Measurements from ENCODE around the gene CACNG1. TPM values are rescaled to one million over a fixed set of nuclear protein-coding genes. Genes with fewer than 3 reads are reported as not detected.

Gene CACNG1
- total RNA-seq, 4 donors from 2014 or later = not detected

DNA sequence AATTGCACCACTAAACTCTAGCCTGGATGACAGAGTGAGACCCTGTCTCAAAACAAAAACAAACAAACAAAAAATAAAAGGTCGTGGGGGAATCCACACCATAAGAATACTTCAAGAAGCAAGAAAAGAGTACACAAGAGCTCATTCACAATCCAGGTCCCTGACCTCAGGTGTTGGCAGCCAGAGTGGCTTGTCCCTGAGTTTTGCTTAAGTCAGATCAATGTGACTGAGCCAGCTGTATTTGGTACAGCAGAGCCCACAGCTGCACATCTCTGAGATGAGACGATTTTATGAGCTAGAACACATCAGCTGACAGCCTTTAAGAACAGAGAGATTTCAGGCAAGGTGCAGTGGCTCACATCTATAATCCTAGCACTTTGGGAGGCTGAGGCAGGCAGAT, 22.4 kb downstream of the CACNG1 start:
- H3K27ac ChIP-seq = no peak overlapping the region
- no peaks in the 10 kb centered on the region for H3K36me3 ChIP-seq
- H3K27me3 ChIP-seq = no peaks in the 10 kb centered on the region
- H3K9me3 ChIP-seq = no peaks in the 10 kb centered on the region
- no peak for DNase-seq
- in situ Hi-C loops (cut with MboI; ENCODE audit: low pct_ligation_motif_present in 1 of 4, low pct_unique_long_range_greater_than_20kb in 1 of 4, low sequenced_read_pairs in 3 of 4) = no loop called here
- no peak overlapping the region for H3K4me3 ChIP-seq
- no peak for TF ChIP-seq POLR2AphosphoS5 (IDR thresholded peaks at IDR 0.05)
- TF ChIP-seq CTCF (IDR thresholded peaks at IDR 0.05) = no peak
- no peak for TF ChIP-seq POLR2A (IDR thresholded peaks at IDR 0.05)
- TF ChIP-seq EP300 (IDR thresholded peaks at IDR 0.05; ENCODE audit: low read depth) = no peak
- intact Hi-C loops (cut with DNase I; ENCODE audit: low total_unique reads) = no loop called here
- WGBS, 2 donors (ENCODE audit: low coverage in 1 of 2) = 26 to 50% methylated on average over 1 to 2 of the region's 2 CpGs
- H3K4me1 ChIP-seq = peaks cover 0 to 5% (median 0%) of the 10 kb centered on the region in 4 donors

GRCh38 chr17:67067571-67068482, 23.5 kb downstream of the CACNG1 start:
- H3K4me3 ChIP-seq = no peak overlapping the region
- in situ Hi-C loops (cut with MboI; ENCODE audit: low pct_ligation_motif_present in 1 of 4, low pct_unique_long_range_greater_than_20kb in 1 of 4, low sequenced_read_pairs in 3 of 4) (no loop called here), intact Hi-C loops (cut with DNase I; ENCODE audit: low total_unique reads) (no loop called here)
- H3K9me3 ChIP-seq = no peaks in the 10 kb centered on the region
- peaks cover 0 to 3% (median 0%) of the 10 kb centered on the region in 4 donors for H3K36me3 ChIP-seq
- 70 to 89% methylated on average over 4 to 13 of the region's 13 CpGs for WGBS, 2 donors (ENCODE audit: low coverage in 1 of 2)
- no peak for DNase-seq
- no peaks in the 10 kb centered on the region for H3K27me3 ChIP-seq
- peaks cover 0 to 5% (median 0%) of the 10 kb centered on the region in 4 donors for H3K4me1 ChIP-seq
- TF ChIP-seq EP300 (IDR thresholded peaks at IDR 0.05; ENCODE audit: low read depth) = no peak
- TF ChIP-seq CTCF (IDR thresholded peaks at IDR 0.05) = no peak
- TF ChIP-seq POLR2A (IDR thresholded peaks at IDR 0.05) = no peak
- no peak for TF ChIP-seq POLR2AphosphoS5 (IDR thresholded peaks at IDR 0.05)
- H3K27ac ChIP-seq = no peak overlapping the region

DNA sequence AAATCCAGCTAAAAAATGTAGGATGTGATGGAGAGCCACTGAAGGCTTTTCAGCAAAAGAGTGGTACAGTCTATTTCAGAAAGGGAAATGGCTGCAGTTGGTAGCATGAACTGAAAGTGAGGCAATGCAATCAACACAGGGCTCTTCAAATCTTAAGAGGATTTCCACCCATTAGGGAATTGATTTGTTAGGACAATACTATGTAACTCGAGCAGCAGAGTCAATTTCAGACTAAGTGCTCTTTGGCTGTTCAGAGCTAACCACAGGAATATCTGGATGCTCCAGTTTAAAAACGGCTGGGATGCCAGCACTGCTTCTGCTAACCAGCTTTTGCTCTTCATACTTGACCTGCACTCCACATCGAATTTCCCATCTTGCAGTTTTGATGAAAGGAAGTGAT, 24.6 kb downstream of the CACNG1 start:
- in situ Hi-C loops (cut with MboI; ENCODE audit: low pct_ligation_motif_present in 1 of 4, low pct_unique_long_range_greater_than_20kb in 1 of 4, low sequenced_read_pairs in 3 of 4) (no loop called here), intact Hi-C loops (cut with DNase I; ENCODE audit: low total_unique reads) (no loop called here)
- H3K27me3 ChIP-seq = no peaks in the 10 kb centered on the region
- no peak overlapping the region for H3K27ac ChIP-seq
- no peaks in the 10 kb centered on the region for H3K9me3 ChIP-seq
- 63 to 92% methylated on average over 2 to 3 of the region's 3 CpGs for WGBS, 2 donors (ENCODE audit: low coverage in 1 of 2)
- H3K4me1 ChIP-seq = peaks cover 0 to 5% (median 0%) of the 10 kb centered on the region in 4 donors
- TF ChIP-seq POLR2AphosphoS5 (IDR thresholded peaks at IDR 0.05) (no peak), POLR2A (IDR thresholded peaks at IDR 0.05) (no peak), EP300 (IDR thresholded peaks at IDR 0.05; ENCODE audit: low read depth) (no peak), CTCF (IDR thresholded peaks at IDR 0.05) (no peak)
- H3K4me3 ChIP-seq = no peak overlapping the region
- no peak for DNase-seq
- peaks cover 0 to 3% (median 0%) of the 10 kb centered on the region in 4 donors for H3K36me3 ChIP-seq

GRCh38 chr17:67069603-67070136, 25.3 kb downstream of the CACNG1 start:
- Histone ChIP-seq H3K27ac (no peak overlapping the region), H3K4me1 (peaks cover 0 to 5% (median 0%) of the 10 kb centered on the region in 4 donors), H3K9me3 (no peaks in the 10 kb centered on the region), H3K27me3 (no peaks in the 10 kb centered on the region), H3K36me3 (peaks cover 0 to 6% (median 0%) of the 10 kb centered on the region in 4 donors), H3K4me3 (no peak overlapping the region)
- DNase-seq = no peak
- 84 to 89% methylated on average over 5 of the region's 5 CpGs for WGBS, 2 donors (ENCODE audit: low coverage in 1 of 2)
- intact Hi-C loops (cut with DNase I; ENCODE audit: low total_unique reads) (no loop called here), in situ Hi-C loops (cut with MboI; ENCODE audit: low pct_ligation_motif_present in 1 of 4, low pct_unique_long_range_greater_than_20kb in 1 of 4, low sequenced_read_pairs in 3 of 4) (no loop called here)
- TF ChIP-seq POLR2A (IDR thresholded peaks at IDR 0.05) (no peak), POLR2AphosphoS5 (IDR thresholded peaks at IDR 0.05) (no peak), EP300 (IDR thresholded peaks at IDR 0.05; ENCODE audit: low read depth) (no peak)
